Nephron (organoid): ENCODE results near the gene ABLIM2.

ENCODE experiments used
- H3K27ac Mint-ChIP-seq, 3 experiments: 2 replicates each; pipeline ENCODE4 v1.8.0; 2020; ENCODE audit warnings: mixed read lengths in 3 of 3, mild to moderate bottlenecking in 2 of 3, moderate library complexity in 1 of 3
- H3K27me3 Mint-ChIP-seq: 2 replicates; pipeline ENCODE4 v1.8.0; 2021; ENCODE audit warnings: low read depth, mild to moderate bottlenecking, moderate library complexity, mixed read lengths
- H3K36me3 Mint-ChIP-seq: 2 replicates; pipeline ENCODE4 v1.8.0; 2020; ENCODE audit warnings: low read depth, mixed read lengths
- H3K4me1 Mint-ChIP-seq: 2 replicates; pipeline ENCODE4 v1.8.0; 2020; ENCODE audit warnings: mixed read lengths
- H3K4me3 Mint-ChIP-seq, 3 experiments: 2 replicates each; pipeline ENCODE4 v1.8.0; 2020; ENCODE audit warnings: mild to moderate bottlenecking in 3 of 3, mixed read lengths in 3 of 3, moderate library complexity in 2 of 3
- H3K9me3 Mint-ChIP-seq: 2 replicates; pipeline ENCODE4 v1.8.0; 2020; ENCODE audit warnings: mixed read lengths
- TF ChIP-seq, protein P1 (sequence below), 3 experiments: fragments of 200-600 bp; sonication (generic); IDR thresholded peaks; one replicate each; pipeline ENCODE4 v1.5.0; 2021; ENCODE audit warnings: antibody characterized with exemption in 3 of 3; ENCODE audit not compliant: unreplicated experiment in 3 of 3

The ABLIM2 gene

DNA sequence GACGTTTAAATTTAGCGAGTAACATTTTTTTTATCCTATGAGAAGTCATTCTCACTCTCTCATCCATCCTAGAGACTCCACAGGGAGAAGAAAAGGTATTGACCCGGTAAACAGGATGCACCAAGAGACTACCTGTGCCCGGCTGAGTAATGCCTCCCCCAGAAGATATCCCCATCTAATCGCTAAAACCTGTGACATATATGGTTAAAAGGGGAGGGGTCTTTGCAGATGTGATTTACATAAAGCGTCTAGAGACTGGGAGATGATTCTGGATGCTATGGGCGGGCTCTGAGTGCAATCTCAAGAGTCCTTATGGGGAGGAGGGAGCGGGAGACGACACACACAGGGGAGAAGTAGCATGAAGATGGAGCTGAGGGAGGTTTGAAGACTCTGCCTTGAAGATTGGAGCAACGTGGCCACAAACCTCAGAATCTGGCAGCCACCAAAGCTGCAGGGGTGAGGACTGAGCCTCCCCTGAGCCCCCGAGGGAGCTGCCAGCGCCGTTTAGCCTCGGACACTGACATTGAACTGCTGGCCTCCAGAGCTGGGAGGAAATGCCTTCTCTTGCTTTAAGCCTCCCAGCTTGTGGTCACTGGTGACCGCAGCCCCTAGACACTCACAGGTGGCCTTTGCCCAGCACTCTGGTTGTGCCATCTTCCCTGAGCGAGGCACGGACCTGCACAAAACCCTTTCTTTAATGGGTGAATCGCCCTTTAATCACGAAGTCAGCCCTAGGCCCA lies 11.2 kb downstream of the ABLIM2 start:
- Mint-ChIP-seq H3K27ac (peak overlapping the region in 1 of 3 experiments; percentile 6), H3K4me3 (no peak overlapping the region), H3K9me3 (no peaks in the 10 kb centered on the region), H3K4me1 (peaks cover 26% of the 10 kb centered on the region), H3K36me3 (no peaks in the 10 kb centered on the region), H3K27me3 (peaks cover 41% of the 10 kb centered on the region)
- TF ChIP-seq, protein P1, sequence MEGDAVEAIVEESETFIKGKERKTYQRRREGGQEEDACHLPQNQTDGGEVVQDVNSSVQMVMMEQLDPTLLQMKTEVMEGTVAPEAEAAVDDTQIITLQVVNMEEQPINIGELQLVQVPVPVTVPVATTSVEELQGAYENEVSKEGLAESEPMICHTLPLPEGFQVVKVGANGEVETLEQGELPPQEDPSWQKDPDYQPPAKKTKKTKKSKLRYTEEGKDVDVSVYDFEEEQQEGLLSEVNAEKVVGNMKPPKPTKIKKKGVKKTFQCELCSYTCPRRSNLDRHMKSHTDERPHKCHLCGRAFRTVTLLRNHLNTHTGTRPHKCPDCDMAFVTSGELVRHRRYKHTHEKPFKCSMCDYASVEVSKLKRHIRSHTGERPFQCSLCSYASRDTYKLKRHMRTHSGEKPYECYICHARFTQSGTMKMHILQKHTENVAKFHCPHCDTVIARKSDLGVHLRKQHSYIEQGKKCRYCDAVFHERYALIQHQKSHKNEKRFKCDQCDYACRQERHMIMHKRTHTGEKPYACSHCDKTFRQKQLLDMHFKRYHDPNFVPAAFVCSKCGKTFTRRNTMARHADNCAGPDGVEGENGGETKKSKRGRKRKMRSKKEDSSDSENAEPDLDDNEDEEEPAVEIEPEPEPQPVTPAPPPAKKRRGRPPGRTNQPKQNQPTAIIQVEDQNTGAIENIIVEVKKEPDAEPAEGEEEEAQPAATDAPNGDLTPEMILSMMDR (IDR thresholded peaks at IDR 0.05; ENCODE audit: unreplicated experiment in 3 of 3), result no peak

DNA sequence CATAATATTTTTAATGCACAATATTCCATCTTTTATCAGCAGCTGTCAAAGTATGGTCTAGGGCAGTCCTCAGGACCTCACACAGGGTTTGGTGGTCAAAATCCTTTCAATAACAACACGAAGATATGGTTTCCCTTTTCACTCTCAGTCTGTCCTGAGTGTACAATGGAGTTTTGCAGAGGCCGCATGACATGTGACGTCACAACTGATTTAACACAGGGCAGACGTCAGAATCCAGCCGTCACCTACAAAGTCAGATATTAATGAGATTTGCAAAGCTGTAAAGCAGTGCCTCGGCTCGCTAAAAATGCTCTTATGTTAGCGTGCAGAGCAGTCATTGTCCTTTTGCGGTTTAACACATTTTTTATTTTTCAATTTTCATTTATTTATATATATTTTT lies 12.5 kb downstream of the ABLIM2 start:
- H3K27ac Mint-ChIP-seq, result peak overlapping the region; percentile 20 to 48 (median 24)
- H3K36me3 Mint-ChIP-seq, result no peaks in the 10 kb centered on the region
- TF ChIP-seq, protein P1 (IDR thresholded peaks at IDR 0.05; ENCODE audit: unreplicated experiment in 3 of 3), result no peak
- peaks cover 32% of the 10 kb centered on the region for H3K4me1 Mint-ChIP-seq
- peaks cover 49% of the 10 kb centered on the region for H3K27me3 Mint-ChIP-seq
- H3K9me3 Mint-ChIP-seq, result no peaks in the 10 kb centered on the region
- H3K4me3 Mint-ChIP-seq, result no peak overlapping the region

DNA sequence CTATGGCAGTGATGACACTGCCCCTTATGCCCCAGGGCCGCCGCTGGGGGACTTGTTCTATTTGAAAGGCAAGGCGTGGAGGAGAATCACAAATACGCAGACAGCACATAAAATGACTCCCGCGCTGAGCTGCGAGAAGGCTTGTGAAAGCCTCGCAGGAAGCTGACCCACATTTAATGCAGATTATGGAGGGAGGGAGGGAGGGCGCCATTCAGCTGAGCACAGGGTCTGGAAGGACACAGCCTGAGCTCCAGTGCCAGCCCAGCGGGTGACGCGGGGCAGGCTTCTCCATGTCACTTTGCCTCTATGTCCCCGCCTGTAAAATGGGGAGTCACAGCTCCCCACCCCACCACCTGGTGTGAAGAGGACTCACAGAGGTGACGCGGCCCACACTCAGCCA lies 14.3 kb downstream of the ABLIM2 start:
- H3K27me3 Mint-ChIP-seq, result peaks cover 45% of the 10 kb centered on the region
- peaks cover 34% of the 10 kb centered on the region for H3K4me1 Mint-ChIP-seq
- TF ChIP-seq, protein P1 (IDR thresholded peaks at IDR 0.05; ENCODE audit: unreplicated experiment in 3 of 3), result no peak
- H3K27ac Mint-ChIP-seq, result no peak overlapping the region
- no peak overlapping the region for H3K4me3 Mint-ChIP-seq
- H3K36me3 Mint-ChIP-seq, result no peaks in the 10 kb centered on the region
- no peaks in the 10 kb centered on the region for H3K9me3 Mint-ChIP-seq

DNA sequence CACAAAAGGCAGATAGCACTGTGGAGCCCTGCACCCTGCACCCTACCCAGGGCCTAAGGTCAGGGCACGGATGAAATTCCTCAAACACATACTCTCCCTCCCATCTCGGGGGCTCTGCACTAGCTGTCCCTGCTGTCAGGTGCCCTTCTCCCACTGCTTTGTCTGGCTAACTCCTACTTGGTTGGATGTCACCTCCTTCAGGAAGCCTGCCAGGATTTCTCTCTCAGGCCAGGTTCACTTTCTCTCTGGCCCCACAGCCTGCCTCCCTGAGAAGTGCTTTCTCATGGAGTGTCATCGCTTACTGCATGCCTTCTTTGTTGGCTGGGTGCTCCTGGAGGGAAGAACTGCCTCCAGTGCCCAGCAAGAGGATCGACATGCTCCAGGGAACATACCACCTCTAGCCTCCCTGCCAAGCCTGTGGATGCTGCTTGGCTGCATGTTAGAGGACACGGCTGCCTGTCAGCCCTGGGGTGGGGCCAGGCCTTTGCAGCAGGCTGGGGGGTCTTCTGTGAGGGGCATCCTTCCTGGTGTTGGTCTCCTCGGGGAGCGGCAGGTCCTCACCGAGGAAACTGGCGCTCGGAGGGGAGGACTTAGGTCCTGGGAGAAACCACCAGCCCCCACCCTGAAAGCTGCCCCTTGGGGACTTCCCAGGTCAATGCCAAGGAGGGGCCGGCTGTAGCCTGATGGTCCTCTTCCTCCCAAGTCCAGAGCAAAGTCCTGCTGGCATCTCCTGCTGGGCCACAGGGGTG lies 15.0 kb downstream of the ABLIM2 start:
- Mint-ChIP-seq H3K36me3 (no peaks in the 10 kb centered on the region), H3K4me3 (no peak overlapping the region), H3K27me3 (peaks cover 41% of the 10 kb centered on the region), H3K4me1 (peaks cover 34% of the 10 kb centered on the region), H3K27ac (no peak overlapping the region), H3K9me3 (peaks cover 1% of the 10 kb centered on the region)
- TF ChIP-seq, protein P1 (IDR thresholded peaks at IDR 0.05; ENCODE audit: unreplicated experiment in 3 of 3), result no peak

DNA sequence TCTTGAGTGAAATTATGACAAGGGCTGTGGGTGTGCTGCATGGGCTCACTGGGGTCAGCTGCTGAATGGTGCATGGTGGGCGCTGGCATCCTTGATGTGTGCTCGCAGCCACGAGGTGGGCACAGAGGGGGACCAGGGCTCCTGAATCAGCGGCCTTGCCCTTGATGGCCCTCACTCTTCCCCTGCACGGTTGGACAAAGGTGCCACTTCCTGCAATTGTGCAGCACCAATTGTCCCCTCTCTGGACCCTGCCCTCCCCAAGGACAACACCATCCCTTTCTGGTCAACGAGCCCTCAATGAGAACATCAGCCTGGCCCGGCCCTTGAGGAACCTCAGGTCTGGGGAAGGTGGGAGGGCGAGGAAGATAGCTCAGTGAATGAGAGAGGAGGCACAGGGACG lies 16.1 kb downstream of the ABLIM2 start:
- peaks cover 34% of the 10 kb centered on the region for H3K4me1 Mint-ChIP-seq
- H3K27ac Mint-ChIP-seq, result no peak overlapping the region
- TF ChIP-seq, protein P1 (IDR thresholded peaks at IDR 0.05; ENCODE audit: unreplicated experiment in 3 of 3), result no peak
- H3K4me3 Mint-ChIP-seq, result no peak overlapping the region
- H3K36me3 Mint-ChIP-seq, result peaks cover 8% of the 10 kb centered on the region
- H3K27me3 Mint-ChIP-seq, result peaks cover 35% of the 10 kb centered on the region
- peaks cover 9% of the 10 kb centered on the region for H3K9me3 Mint-ChIP-seq
